ENCODE data around the gene ZBTB7C. TPM values are rescaled to one million over a fixed set of nuclear protein-coding genes. Genes with fewer than 3 reads are reported as not detected.

ZBTB7C gene
- total RNA-seq, 2 donors from 2014 or later = 25.1 to 36.4 TPM

DNA sequence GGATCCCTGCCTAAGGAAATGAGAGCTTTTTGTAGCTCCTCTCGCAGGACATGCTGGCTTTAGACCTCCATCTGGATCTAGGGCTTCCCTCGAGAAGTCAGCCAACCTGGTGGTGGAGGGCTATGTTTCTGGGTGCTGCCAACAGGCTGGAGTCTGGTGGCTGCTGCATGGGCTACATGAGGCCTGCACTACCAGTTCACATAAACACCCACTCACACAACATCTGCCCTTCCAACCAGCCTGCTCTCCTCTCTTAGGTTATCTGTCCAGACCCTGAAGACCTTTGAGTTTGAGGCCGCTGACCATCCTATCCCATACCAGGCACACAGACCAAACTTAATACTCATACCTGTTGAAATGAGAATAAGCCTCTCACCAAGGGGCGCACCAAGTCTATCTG is 427.4 kb downstream of the ZBTB7C start:
- Histone ChIP-seq H3K9ac (ENCODE audit: low read depth in 2 of 2, low read length in 2 of 2) (no peak overlapping the region), H3K9me3 (no peaks in the 10 kb centered on the region), H3K4me3 (no peak overlapping the region), H3K27me3 (no peaks in the 10 kb centered on the region), H3K4me1 (no peaks in the 10 kb centered on the region), H3K27ac (no peak overlapping the region), H3K36me3 (no peaks in the 10 kb centered on the region)
- TF ChIP-seq, protein P1, sequence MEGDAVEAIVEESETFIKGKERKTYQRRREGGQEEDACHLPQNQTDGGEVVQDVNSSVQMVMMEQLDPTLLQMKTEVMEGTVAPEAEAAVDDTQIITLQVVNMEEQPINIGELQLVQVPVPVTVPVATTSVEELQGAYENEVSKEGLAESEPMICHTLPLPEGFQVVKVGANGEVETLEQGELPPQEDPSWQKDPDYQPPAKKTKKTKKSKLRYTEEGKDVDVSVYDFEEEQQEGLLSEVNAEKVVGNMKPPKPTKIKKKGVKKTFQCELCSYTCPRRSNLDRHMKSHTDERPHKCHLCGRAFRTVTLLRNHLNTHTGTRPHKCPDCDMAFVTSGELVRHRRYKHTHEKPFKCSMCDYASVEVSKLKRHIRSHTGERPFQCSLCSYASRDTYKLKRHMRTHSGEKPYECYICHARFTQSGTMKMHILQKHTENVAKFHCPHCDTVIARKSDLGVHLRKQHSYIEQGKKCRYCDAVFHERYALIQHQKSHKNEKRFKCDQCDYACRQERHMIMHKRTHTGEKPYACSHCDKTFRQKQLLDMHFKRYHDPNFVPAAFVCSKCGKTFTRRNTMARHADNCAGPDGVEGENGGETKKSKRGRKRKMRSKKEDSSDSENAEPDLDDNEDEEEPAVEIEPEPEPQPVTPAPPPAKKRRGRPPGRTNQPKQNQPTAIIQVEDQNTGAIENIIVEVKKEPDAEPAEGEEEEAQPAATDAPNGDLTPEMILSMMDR (IDR thresholded peaks at IDR 0.05) = no peak
- intact Hi-C loops (cut with DNase I) = no loop called here
- no peak for DNase-seq

DNA sequence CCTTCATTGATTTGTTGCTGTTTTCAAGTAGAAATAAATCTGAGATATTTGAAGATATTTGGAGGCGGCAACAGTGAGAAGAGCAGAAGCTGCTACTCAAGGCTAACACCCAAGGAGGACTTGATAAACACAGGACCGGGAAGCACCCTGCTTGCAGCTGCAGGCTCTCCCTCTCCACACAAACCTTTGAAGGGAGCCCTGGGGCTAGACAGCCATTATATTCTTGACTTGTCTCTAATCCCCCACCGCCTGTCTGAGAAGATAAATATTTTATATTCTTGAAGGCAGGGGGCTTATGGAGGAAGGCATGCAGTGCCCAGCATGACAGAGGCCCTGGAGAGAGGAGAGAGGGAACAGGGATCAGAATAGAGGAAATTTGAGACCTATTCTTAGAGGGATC is 427.9 kb downstream of the ZBTB7C start:
- Histone ChIP-seq H3K4me3 (no peak overlapping the region), H3K36me3 (no peaks in the 10 kb centered on the region)
- TF ChIP-seq, protein P1 (IDR thresholded peaks at IDR 0.05) = no peak

DNA sequence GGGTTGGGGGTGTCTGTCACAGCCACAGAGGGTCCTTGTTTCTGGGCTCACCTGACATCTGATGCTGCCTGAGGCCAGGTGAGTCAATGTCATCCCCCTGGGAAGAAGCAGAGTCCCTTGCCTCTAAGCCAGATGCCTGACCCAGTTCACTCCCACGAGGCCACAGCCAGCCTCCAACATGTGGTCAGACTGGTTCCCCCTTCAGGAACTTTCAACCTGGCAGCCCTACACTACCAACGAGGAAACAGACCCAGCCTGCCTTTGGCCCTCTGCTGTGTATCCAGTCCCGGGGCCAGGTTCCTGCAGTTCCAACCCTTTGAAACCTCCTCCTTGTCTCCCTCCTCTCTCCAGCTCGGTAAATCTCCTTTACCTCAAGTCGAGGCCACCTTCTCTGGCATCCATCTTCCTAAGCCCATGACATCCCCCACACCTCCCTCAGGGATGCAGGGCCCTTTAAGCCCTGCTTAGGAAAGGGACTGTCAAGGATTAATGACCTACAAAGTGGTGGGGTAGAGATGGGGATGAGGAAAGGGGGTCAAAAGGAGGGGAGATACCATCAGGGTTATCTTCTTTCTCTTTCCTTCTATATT is 429.5 kb downstream of the ZBTB7C start:
- no peak overlapping the region for H3K27ac ChIP-seq
- H3K36me3 ChIP-seq = no peaks in the 10 kb centered on the region
- TF ChIP-seq, protein P1 (IDR thresholded peaks at IDR 0.05) = no peak
- H3K4me3 ChIP-seq = no peak overlapping the region
- DNase-seq = no peak
- intact Hi-C loops (cut with DNase I) = no loop called here
- H3K9ac ChIP-seq (ENCODE audit: low read depth in 2 of 2, low read length in 2 of 2) = no peak overlapping the region
- H3K9me3 ChIP-seq = no peaks in the 10 kb centered on the region
- no peaks in the 10 kb centered on the region for H3K4me1 ChIP-seq
- no peaks in the 10 kb centered on the region for H3K27me3 ChIP-seq

More for the DNA sequence above, 427.9 kb downstream of the ZBTB7C start:
- H3K27ac ChIP-seq = no peak overlapping the region
- intact Hi-C loops (cut with DNase I) = no loop called here
- no peak overlapping the region for H3K9ac ChIP-seq (ENCODE audit: low read depth in 2 of 2, low read length in 2 of 2)
- DNase-seq = no peak
- no peaks in the 10 kb centered on the region for H3K9me3 ChIP-seq
- H3K27me3 ChIP-seq = no peaks in the 10 kb centered on the region
- no peaks in the 10 kb centered on the region for H3K4me1 ChIP-seq

DNA sequence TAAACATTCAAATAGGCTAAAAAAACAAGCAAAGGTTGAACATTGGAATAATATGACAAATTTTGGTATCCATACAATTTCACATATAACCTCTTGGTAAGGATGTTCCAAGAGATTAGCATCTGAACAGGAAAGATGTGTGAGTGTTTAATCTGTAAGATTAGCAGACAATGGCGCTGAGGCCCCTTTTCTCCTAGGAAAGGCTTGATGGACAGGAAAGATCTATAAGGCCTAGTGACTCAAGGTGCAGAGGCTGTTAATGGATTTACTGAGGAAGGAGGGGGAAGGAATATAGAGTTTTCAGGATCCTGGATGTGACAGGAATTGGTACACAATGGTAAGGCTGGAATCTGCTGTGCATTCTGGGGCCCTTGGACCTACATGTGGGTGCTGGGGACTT is 430.6 kb downstream of the ZBTB7C start:
- intact Hi-C loops (cut with DNase I) = no loop called here
- TF ChIP-seq, protein P1 (IDR thresholded peaks at IDR 0.05) = no peak
- Histone ChIP-seq H3K9me3 (no peaks in the 10 kb centered on the region), H3K36me3 (no peaks in the 10 kb centered on the region), H3K27ac (no peak overlapping the region), H3K4me3 (no peak overlapping the region), H3K9ac (ENCODE audit: low read depth in 2 of 2, low read length in 2 of 2) (no peak overlapping the region), H3K4me1 (no peaks in the 10 kb centered on the region), H3K27me3 (no peaks in the 10 kb centered on the region)
- no peak for DNase-seq

DNA sequence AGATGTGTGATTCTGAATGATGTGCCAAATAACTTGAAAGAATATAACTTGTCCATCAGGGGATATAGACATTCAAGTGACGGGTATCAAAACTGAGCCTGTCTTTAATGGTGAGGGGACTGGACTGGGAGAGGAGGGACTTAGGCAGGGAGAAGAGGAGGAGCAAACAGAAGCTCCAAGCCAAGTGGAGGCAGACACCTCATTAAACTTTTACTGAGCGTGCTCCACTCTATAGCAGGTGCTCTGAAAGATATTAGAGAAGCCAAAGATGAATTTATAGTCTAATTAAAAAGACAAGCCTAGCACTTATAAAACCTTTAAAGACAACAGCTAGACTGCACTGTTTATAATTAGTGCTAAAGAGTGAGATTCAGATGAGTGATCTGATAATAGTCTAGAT is 431.0 kb downstream of the ZBTB7C start:
- Histone ChIP-seq H3K4me1 (no peaks in the 10 kb centered on the region), H3K27me3 (no peaks in the 10 kb centered on the region), H3K27ac (no peak overlapping the region), H3K9ac (ENCODE audit: low read depth in 2 of 2, low read length in 2 of 2) (no peak overlapping the region), H3K4me3 (no peak overlapping the region), H3K36me3 (no peaks in the 10 kb centered on the region), H3K9me3 (no peaks in the 10 kb centered on the region)
- no peak for DNase-seq
- intact Hi-C loops (cut with DNase I) = no loop called here
- TF ChIP-seq, protein P1 (IDR thresholded peaks at IDR 0.05) = no peak

Other genes starting within 250 kb of the ZBTB7C start
- 10 to 100 TPM; 13.0 to 16.7 TPM for gene CTIF, start 129.6 kb upstream of the ZBTB7C start, total RNA-seq

Measured in colonic mucosa (tissue), 4 donors.